ENCODE measurements around the gene LHFPL3.

DNA sequence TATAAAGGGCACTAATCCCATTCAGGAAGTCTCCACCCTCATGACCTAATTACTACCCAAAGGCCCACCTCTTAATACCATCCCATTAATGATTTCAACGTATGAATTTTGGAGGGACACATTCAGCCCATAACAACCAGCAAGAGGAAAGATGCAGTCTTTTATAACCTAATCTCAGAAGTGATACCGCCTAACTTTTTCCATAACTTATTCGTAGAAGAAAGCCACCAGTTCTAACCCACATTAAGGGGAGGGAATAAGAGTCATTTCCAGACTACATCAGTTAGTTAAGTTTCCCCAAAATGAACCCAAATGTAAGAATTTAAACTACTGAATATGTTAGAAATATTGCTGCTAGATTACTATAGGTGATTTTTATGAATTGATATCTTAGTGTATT lies 32.1 kb upstream of the LHFPL3 start:
- TF ChIP-seq, protein P1, sequence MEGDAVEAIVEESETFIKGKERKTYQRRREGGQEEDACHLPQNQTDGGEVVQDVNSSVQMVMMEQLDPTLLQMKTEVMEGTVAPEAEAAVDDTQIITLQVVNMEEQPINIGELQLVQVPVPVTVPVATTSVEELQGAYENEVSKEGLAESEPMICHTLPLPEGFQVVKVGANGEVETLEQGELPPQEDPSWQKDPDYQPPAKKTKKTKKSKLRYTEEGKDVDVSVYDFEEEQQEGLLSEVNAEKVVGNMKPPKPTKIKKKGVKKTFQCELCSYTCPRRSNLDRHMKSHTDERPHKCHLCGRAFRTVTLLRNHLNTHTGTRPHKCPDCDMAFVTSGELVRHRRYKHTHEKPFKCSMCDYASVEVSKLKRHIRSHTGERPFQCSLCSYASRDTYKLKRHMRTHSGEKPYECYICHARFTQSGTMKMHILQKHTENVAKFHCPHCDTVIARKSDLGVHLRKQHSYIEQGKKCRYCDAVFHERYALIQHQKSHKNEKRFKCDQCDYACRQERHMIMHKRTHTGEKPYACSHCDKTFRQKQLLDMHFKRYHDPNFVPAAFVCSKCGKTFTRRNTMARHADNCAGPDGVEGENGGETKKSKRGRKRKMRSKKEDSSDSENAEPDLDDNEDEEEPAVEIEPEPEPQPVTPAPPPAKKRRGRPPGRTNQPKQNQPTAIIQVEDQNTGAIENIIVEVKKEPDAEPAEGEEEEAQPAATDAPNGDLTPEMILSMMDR (conservative IDR thresholded peaks at IDR 0.05; ENCODE audit: low read length) = no peak
- no peak for TF ChIP-seq EZH2phosphoT487 (IDR thresholded peaks at IDR 0.05; ENCODE audit: borderline replicate concordance, low read depth, low read length)

All from OCI-LY7 (cell line).